B cell (primary cell): ENCODE results near the gene ETS1. TPM values are rescaled to one million over a fixed set of nuclear protein-coding genes. Genes with fewer than 3 reads are reported as not detected.

Experiments
- ATAC-seq: fragments of 200-7000 bp; cut with Tn5 transposase; one replicate; pipeline ENCODE4 v1.10.0; 2021; ENCODE audit warnings: low read depth, mild to moderate bottlenecking, moderate number of reproducible peaks, moderate library complexity
- CTCF ChIA-PET: fragments of 350-600 bp; sonication (Branson Sonifier 250); formaldehyde crosslinking; loops from one replicate; lab custom pipeline; 2021; ENCODE audit warnings: antibody characterized with exemption, inconsistent platforms; lab: Charles Lee
- POLR2A ChIA-PET: fragments of 350-600 bp; sonication (Branson Sonifier 250); formaldehyde crosslinking; loops from one replicate; lab custom pipeline; 2021; ENCODE audit warnings: antibody characterized with exemption; lab: Charles Lee
- DNase-seq: peaks from one replicate; pipeline ENCODE4 v3.0.0; 2013
- H2AFZ ChIP-seq: 2 replicates; pipeline ENCODE4 v1.6.1; 2012; ENCODE audit warnings: mild to moderate bottlenecking, low read depth, low read length; ENCODE audit not compliant: insufficient read depth, poor library complexity, severe bottlenecking
- H3K27ac ChIP-seq, 2 donors: 1 replicate in 1 of 2; 2 replicates in 1 of 2; pipeline ENCODE4 v1.5.1; 2012 to 2013; ENCODE audit warnings: low read length in 2 of 2, mild to moderate bottlenecking in 2 of 2, moderate library complexity in 1 of 2
- H3K27me3 ChIP-seq, 4 experiments: fragments of 200-600 bp in 1 of 4; sonication (generic) in 1 of 4; replicated peaks in 1 of 4; 1 replicate in 2 of 4; 2 replicates in 2 of 4; pipeline versions ENCODE4 v1.6.1 to v1.7.0; 2013 to 2016; ENCODE audit warnings: low read length in 3 of 4, mild to moderate bottlenecking in 2 of 4, mixed read lengths in 1 of 4, moderate library complexity in 1 of 4; ENCODE audit not compliant: insufficient read depth in 4 of 4, control insufficient read depth in 3 of 4; ENCODE audit errors: control extremely low read depth in 1 of 4
- H3K36me3 ChIP-seq, 2 experiments: replicated peaks in 1 of 2; 1 replicate in 1 of 2; 2 replicates in 1 of 2; pipeline versions ENCODE4 v1.6.1 to v1.7.1; 2013; ENCODE audit warnings: low read length in 1 of 2; ENCODE audit not compliant: insufficient read depth in 2 of 2, control insufficient read depth in 1 of 2; ENCODE audit errors: control extremely low read depth in 1 of 2, extremely low read depth in 1 of 2
- H3K4me1 ChIP-seq, 2 donors: fragments of 200-600 bp in 1 of 2; sonication (generic) in 1 of 2; 1 replicate in 1 of 2; 2 replicates in 1 of 2; pipeline versions ENCODE4 v1.5.1 to v1.6.1; 2013 to 2017; ENCODE audit warnings: low read length in 2 of 2; ENCODE audit not compliant: control insufficient read depth in 2 of 2, insufficient read depth in 2 of 2
- H3K4me2 ChIP-seq: replicated peaks from 2 replicates; pipeline ENCODE3; 2012; ENCODE audit warnings: mild to moderate bottlenecking, low read depth, low read length; ENCODE audit not compliant: poor library complexity, severe bottlenecking
- H3K4me3 ChIP-seq, 5 experiments: fragments of 200-600 bp in 1 of 5; sonication (generic) in 1 of 5; 1 replicate in 3 of 5; 2 replicates in 2 of 5; pipeline versions ENCODE4 v1.5.1 to v1.7.0; 2011 to 2016; ENCODE audit warnings: low read length in 4 of 5, mild to moderate bottlenecking in 4 of 5, low read depth in 2 of 5, control low read depth in 1 of 5, moderate library complexity in 1 of 5; ENCODE audit not compliant: insufficient read depth in 1 of 5; ENCODE audit errors: control extremely low read depth in 1 of 5, extremely low read depth in 1 of 5
- H3K79me2 ChIP-seq: fragments of 200-600 bp; sonication (generic); one replicate; pipeline ENCODE4 v1.6.0; 2016; ENCODE audit warnings: low read length; ENCODE audit not compliant: control insufficient read depth, insufficient read depth
- H3K9ac ChIP-seq: fragments of 200-600 bp; sonication (generic); 2 replicates; pipeline ENCODE4 v1.6.1; 2017; ENCODE audit warnings: mild to moderate bottlenecking, low read length, moderate library complexity
- H3K9me3 ChIP-seq, 3 donors: one replicate each; pipeline versions ENCODE4 v1.6.1 to v1.7.1; 2013; ENCODE audit warnings: low read length in 2 of 3; ENCODE audit not compliant: control insufficient read depth in 2 of 3, insufficient read depth in 1 of 3; ENCODE audit errors: control extremely low read depth in 1 of 3
- H4K20me1 ChIP-seq: 2 replicates; pipeline ENCODE4 v1.6.0; 2012; ENCODE audit warnings: mild to moderate bottlenecking, low read length; ENCODE audit not compliant: insufficient read depth, control insufficient read depth, poor library complexity, severe bottlenecking
- H3K27ac Mint-ChIP-seq: one replicate; pipeline ENCODE4 v1.8.0; 2021; ENCODE audit warnings: mixed read lengths
- H3K27me3 Mint-ChIP-seq: one replicate; pipeline ENCODE4 v1.8.0; 2021; ENCODE audit warnings: mixed read lengths
- H3K4me1 Mint-ChIP-seq: one replicate; pipeline ENCODE4 v1.8.0; 2021; ENCODE audit warnings: mixed read lengths
- H3K4me3 Mint-ChIP-seq: one replicate; pipeline ENCODE4 v1.8.0; 2021; ENCODE audit warnings: mixed read lengths
- H3K9me3 Mint-ChIP-seq: one replicate; pipeline ENCODE4 v1.8.0; 2022; ENCODE audit warnings: mixed read lengths; ENCODE audit not compliant: insufficient read depth
- CTCF ChIP-seq: fragments of 200-600 bp; IDR thresholded peaks from one replicate; pipeline ENCODE4 v1.8.0; 2022; ENCODE audit warnings: antibody characterized with exemption, mild to moderate bottlenecking
- EZH2 ChIP-seq: IDR thresholded peaks from 2 replicates; pipeline ENCODE4 v1.6.1; 2012; ENCODE audit warnings: borderline replicate concordance, low read depth, mild to moderate bottlenecking, moderate library complexity, low read length; ENCODE audit not compliant: insufficient read depth, poor library complexity, severe bottlenecking
- WGBS: methylation state at CpG from one replicate; pipeline ENCODE4 v1.1.5; 2013; ENCODE audit warnings: missing lambda C conversion rate; ENCODE audit not compliant: insufficient coverage; 5-methylcytosine and 5-hydroxymethylcytosine counted together
- intact Hi-C: fragments of 100-400 bp; cut with micrococcal nuclease; formaldehyde crosslinking; loops from one replicate; pipeline ENCODE4 v1.10.0; 2022
- polyA plus RNA-seq: library from polyadenylated mRNA; depleted of rRNA; stranded (reverse); fragments of >200 nt; gene quantifications from 2 replicates; pipeline ENCODE4 v1.2.3, GENCODE V29; 2012
- total RNA-seq, 2 donors: library from RNA; stranded (reverse); fragments of 120-200 nt in 1 of 2; gene quantifications; 1 replicate in 1 of 2; 2 replicates in 1 of 2; pipeline versions ENCODE4 v1.2.3 to v1.2.4, GENCODE V29; 2013 to 2022

Gene ETS1
- total and polyA plus RNA-seq, 2 donors (not counting 1 experiment from before 2014, with no cell fraction given), result 115 to 271 TPM

- H3K27ac ChIP-seq, result no peak overlapping the region
- no peaks in the 10 kb centered on the region for H3K9me3 ChIP-seq
- peaks cover 24% of the 10 kb centered on the region for H3K4me1 Mint-ChIP-seq
- H3K4me3 Mint-ChIP-seq, result no peak overlapping the region
- no peak overlapping the region for H3K27ac Mint-ChIP-seq
- H3K4me3 ChIP-seq, result no peak overlapping the region
- ChIA-PET CTCF (interaction anchor here (1.1 to 1.3 kb wide), 2 partner anchors 20 to 24 kb away, joined by 3 read pairs; no protein-coding TSS in a partner anchor), POLR2A (no interaction called here)
- H3K9me3 Mint-ChIP-seq, result no peaks in the 10 kb centered on the region
- DNase-seq (no peak), ATAC-seq (no peak)
- WGBS, result 100% methylated on average over 2 of the region's 7 CpGs
- no peaks in the 10 kb centered on the region for H3K27me3 Mint-ChIP-seq
- no peaks in the 10 kb centered on the region for H4K20me1 ChIP-seq
- peaks cover 11% of the 10 kb centered on the region in 2 donors for H3K4me1 ChIP-seq
- TF ChIP-seq EZH2 (no peak), CTCF (no peak)
- H3K9ac ChIP-seq, result no peak overlapping the region
- no peaks in the 10 kb centered on the region for H3K27me3 ChIP-seq
- no peaks in the 10 kb centered on the region for H3K79me2 ChIP-seq
- no peaks in the 10 kb centered on the region for H3K36me3 ChIP-seq
- no peak overlapping the region for H2AFZ ChIP-seq
- no peak overlapping the region for H3K4me2 ChIP-seq
- intact Hi-C loops, result no loop called here
Observed at GRCh38 chr11:128530118-128531074, 57.0 kb downstream of the ETS1 start.

GRCh38 chr11:128528294-128528693 lies 59.1 kb downstream of the ETS1 start:
- ATAC-seq (no peak), DNase-seq (no peak)
- Histone ChIP-seq H3K9ac (no peak overlapping the region), H3K27me3 (no peaks in the 10 kb centered on the region), H3K36me3 (no peaks in the 10 kb centered on the region), H3K27ac (no peak overlapping the region), H3K4me2 (no peak overlapping the region), H3K4me1 (peaks cover 15 to 16% of the 10 kb centered on the region in 2 donors), H3K9me3 (no peaks in the 10 kb centered on the region), H4K20me1 (no peaks in the 10 kb centered on the region), H3K4me3 (no peak overlapping the region), H3K79me2 (peaks cover 4% of the 10 kb centered on the region), H2AFZ (no peak overlapping the region)
- TF ChIP-seq EZH2 (no peak), CTCF (no peak)
- peaks cover 34% of the 10 kb centered on the region for H3K4me1 Mint-ChIP-seq
- H3K27ac Mint-ChIP-seq, result no peak overlapping the region
- CTCF ChIA-PET, result interaction anchor here (1.5 kb wide), 1 partner anchor 11 kb away, joined by 4 read pairs; no protein-coding TSS in a partner anchor
- 100% methylated on average over 1 of the region's 2 CpGs for WGBS
- POLR2A ChIA-PET, result interaction anchor here (0.6 kb wide), 1 partner anchor 401 kb away, joined by 4 read pairs; no protein-coding TSS in a partner anchor
- intact Hi-C loops, result no loop called here
- H3K9me3 Mint-ChIP-seq, result no peaks in the 10 kb centered on the region
- H3K27me3 Mint-ChIP-seq, result no peaks in the 10 kb centered on the region
- H3K4me3 Mint-ChIP-seq, result no peak overlapping the region
